ENCODE results near the gene SYT9.

DNA sequence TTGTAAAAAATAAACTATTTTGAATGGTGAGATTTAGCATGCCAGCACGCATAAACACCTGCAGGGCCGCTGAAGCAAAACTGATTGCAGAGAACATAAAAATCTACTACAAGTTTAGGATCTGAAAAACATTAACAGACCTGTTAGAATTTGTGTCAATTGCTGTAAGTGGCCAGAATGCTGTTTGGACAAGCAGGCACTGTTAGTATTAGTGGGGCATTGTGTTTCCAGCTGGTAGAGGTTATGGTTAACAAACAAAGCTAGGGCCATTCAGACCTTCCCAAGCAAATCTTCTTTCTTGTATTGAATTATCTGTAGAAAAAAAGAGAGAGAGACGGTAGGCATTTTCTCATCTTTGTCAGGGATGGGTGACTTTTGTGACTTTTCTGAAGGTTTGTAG is 176.0 kb downstream of the SYT9 start:
- TF ChIP-seq GLIS3 (CRISPR knock-in tag; IDR thresholded peaks at IDR 0.05) (no peak), ISL1 (CRISPR knock-in tag; IDR thresholded peaks at IDR 0.05) (no peak), PPARA (CRISPR knock-in tag; IDR thresholded peaks at IDR 0.05; ENCODE audit: borderline replicate concordance) (no peak), PATZ1 (CRISPR knock-in tag; IDR thresholded peaks at IDR 0.05; ENCODE audit: borderline replicate concordance) (no peak), TOX (CRISPR knock-in tag; IDR thresholded peaks at IDR 0.05; ENCODE audit: borderline replicate concordance) (no peak)
- TF ChIP-seq, protein P1, sequence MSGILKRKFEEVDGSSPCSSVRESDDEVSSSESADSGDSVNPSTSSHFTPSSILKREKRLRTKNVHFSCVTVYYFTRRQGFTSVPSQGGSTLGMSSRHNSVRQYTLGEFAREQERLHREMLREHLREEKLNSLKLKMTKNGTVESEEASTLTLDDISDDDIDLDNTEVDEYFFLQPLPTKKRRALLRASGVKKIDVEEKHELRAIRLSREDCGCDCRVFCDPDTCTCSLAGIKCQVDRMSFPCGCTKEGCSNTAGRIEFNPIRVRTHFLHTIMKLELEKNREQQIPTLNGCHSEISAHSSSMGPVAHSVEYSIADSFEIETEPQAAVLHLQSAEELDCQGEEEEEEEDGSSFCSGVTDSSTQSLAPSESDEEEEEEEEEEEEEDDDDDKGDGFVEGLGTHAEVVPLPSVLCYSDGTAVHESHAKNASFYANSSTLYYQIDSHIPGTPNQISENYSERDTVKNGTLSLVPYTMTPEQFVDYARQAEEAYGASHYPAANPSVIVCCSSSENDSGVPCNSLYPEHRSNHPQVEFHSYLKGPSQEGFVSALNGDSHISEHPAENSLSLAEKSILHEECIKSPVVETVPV (CRISPR knock-in tag; IDR thresholded peaks at IDR 0.05) = no peak
